IPS DF 6.9 (cell line): ENCODE measurements around the gene AHNAK2.
"Not testable (repeated sequence)": the region's sequence is repeated elsewhere in the genome, so short reads cannot be mapped to it uniquely, and the experiment has no call there.

ENCODE experiments used
- DNase-seq: peaks from one replicate; pipeline ENCODE4 v3.0.0-alpha.2; 2013; ENCODE audit warnings: low read depth, low spot score
- H3K27ac ChIP-seq: one replicate; pipeline ENCODE4 v1.5.1; 2013; ENCODE audit warnings: low read length, control low read depth
- H3K27me3 ChIP-seq: 2 replicates; pipeline ENCODE4 v1.6.1; 2013; ENCODE audit warnings: mild to moderate bottlenecking, low read length; ENCODE audit not compliant: control insufficient read depth, insufficient read depth
- H3K36me3 ChIP-seq: 2 replicates; pipeline ENCODE4 v1.6.1; 2013; ENCODE audit warnings: low read length; ENCODE audit not compliant: control insufficient read depth, insufficient read depth
- H3K4me1 ChIP-seq: 2 replicates; pipeline ENCODE4 v1.6.1; 2013; ENCODE audit warnings: low read length; ENCODE audit not compliant: control insufficient read depth, insufficient read depth
- H3K4me3 ChIP-seq: 2 replicates; pipeline ENCODE4 v1.5.1; 2013; ENCODE audit warnings: mild to moderate bottlenecking, low read length
- H3K9me3 ChIP-seq: 2 replicates; pipeline ENCODE4 v1.6.1; 2013; ENCODE audit warnings: low read length, inconsistent platforms; ENCODE audit not compliant: control insufficient read depth, insufficient read depth
- WGBS: extraction: QIAGEN DNeasy Blood & Tissue Kit; methylation state at CpG from one replicate; pipeline ENCODE4 v1.1.7; 2013; ENCODE audit warnings: mixed read lengths, missing lambda C conversion rate; ENCODE audit not compliant: insufficient read length, insufficient coverage; 5-methylcytosine and 5-hydroxymethylcytosine counted together

AHNAK2 gene

DNA sequence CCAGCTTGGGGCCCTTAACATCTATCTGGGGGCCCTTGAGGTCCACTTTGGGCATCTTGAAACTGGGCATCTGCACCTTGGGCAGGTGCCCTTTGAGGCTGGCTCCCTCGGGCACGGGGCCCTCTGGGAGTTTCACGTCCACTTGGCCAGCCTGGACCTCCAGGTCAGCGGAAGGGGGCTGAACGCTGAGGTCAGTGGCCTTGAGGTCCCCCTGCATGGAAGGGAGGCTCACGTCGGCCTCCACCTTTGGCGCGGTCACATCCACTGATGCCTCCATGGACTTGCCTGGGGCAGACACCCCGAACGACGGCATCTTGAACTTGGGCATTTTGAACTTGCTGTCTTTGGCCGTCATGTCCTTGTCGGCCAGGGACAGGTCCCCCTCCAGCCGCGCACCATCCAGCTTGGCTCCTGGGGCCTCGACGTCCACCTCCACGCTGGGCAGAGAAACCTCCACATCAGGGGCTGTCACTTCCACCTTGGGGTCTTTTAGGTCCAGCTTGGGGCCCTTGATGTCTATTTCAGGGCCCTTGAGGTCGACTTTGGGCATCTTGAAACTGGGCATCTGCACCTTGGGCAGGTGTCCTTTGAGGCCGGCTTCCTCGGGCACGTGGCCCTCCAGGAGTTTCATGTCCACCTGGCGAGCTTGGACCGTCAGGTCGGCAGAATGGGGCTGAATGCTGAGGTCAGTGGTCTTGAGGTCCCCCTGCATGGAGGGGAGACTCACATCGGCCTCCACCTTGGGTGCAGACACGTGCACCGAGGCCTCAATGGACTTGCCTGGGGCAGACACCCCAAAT is 34.8 kb downstream of the AHNAK2 start:
- not testable (repeated sequence) for H3K27me3 ChIP-seq, DNase-seq, H3K9me3 ChIP-seq, H3K27ac ChIP-seq, H3K4me3 ChIP-seq, H3K4me1 ChIP-seq, H3K36me3 ChIP-seq
- no CpG with 5 or more reads among the region's 29 CpGs for WGBS

DNA sequence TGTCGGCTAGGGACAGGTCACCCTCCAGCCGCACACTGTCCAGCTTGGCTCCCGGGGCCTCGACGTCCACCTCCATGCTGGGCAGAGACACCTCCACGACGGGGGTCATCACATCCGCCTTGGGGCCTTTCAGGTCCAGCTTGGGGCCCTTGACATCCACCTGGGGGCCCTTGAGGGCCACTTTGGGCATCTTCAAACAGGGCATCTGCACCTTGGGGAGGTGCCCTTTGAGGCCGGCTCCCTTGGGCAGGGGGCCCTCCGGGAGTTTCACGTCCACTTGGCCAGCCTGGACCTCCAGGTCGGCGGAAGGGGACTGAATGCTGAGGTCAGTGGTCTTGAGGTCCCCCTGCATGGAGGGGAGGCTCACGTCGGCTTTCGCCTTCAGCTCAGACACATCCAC is 35.6 kb downstream of the AHNAK2 start:
- Histone ChIP-seq H3K27ac (no peak overlapping the region), H3K36me3 (no peaks in the 10 kb centered on the region), H3K4me3 (no peak overlapping the region), H3K27me3 (no peaks in the 10 kb centered on the region), H3K4me1 (no peaks in the 10 kb centered on the region), H3K9me3 (no peaks in the 10 kb centered on the region; the same call in 1 of the 2 replicates)
- no peak for DNase-seq
- no CpG with 5 or more reads among the region's 16 CpGs for WGBS

- Histone ChIP-seq H3K27me3 (no peaks in the 10 kb centered on the region), H3K9me3 (no peaks in the 10 kb centered on the region), H3K27ac (no peak overlapping the region), H3K4me3 (no peak overlapping the region), H3K4me1 (no peaks in the 10 kb centered on the region), H3K36me3 (no peaks in the 10 kb centered on the region)
- DNase-seq, result no peak
- WGBS, result no CpG with 5 or more reads among the region's 26 CpGs
Observed at GRCh38 chr14:104941508-104942365, 36.4 kb downstream of the AHNAK2 start.

DNA sequence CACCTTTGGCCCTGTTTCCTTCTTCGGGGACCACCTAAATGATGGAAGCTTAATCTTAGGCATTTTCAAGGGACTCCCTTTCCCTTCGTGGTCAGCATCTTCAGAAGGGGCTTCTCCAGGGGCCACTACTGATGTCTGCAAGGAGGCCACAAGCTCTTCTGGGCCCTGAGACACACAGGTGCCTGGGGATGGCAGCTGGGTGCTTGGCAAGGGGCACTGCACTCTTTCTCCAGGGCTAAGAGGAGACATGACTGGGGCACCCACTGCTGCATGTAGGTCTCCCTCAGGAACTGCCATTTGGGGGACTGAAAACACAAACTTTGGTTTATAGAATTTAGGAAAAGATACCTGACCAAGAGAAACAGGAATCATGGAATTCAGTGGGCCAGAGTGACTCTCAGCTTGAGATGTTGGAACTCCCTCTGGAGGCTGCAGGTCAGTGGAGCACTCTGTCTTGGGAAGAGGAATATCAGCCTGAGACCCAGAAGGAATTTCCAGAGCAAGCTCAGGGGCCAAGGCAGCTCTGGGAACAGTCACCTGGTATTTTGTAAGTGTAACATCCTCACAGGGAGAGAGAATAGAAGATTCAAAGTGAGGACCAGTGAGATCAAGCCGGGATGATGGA is 37.5 kb downstream of the AHNAK2 start:
- Histone ChIP-seq H3K36me3 (no peaks in the 10 kb centered on the region), H3K4me1 (no peaks in the 10 kb centered on the region), H3K27ac (no peak overlapping the region), H3K27me3 (no peaks in the 10 kb centered on the region), H3K9me3 (no peaks in the 10 kb centered on the region), H3K4me3 (no peak overlapping the region)
- no peak for DNase-seq
- no CpG with 5 or more reads among the region's 3 CpGs for WGBS

- no peak overlapping the region for H3K27ac ChIP-seq
Observed at GRCh38 chr14:104939666-104940410, 38.3 kb downstream of the AHNAK2 start.

GRCh38 chr14:104938960-104939359 is 39.2 kb downstream of the AHNAK2 start:
- H3K9me3 ChIP-seq, result no peaks in the 10 kb centered on the region
- H3K4me1 ChIP-seq, result no peaks in the 10 kb centered on the region
- no peaks in the 10 kb centered on the region for H3K36me3 ChIP-seq
- peaks cover 14% of the 10 kb centered on the region for H3K27me3 ChIP-seq
- H3K27ac ChIP-seq, result no peak overlapping the region
- DNase-seq, result no peak
- WGBS, result no CpG with 5 or more reads among the region's 1 CpG
- H3K4me3 ChIP-seq, result no peak overlapping the region

More at GRCh38 chr14:104939666-104940410, 38.3 kb downstream of the AHNAK2 start:
- H3K9me3 ChIP-seq, result no peaks in the 10 kb centered on the region
- no CpG with 5 or more reads among the region's 11 CpGs for WGBS
- no peaks in the 10 kb centered on the region for H3K36me3 ChIP-seq
- no peaks in the 10 kb centered on the region for H3K4me1 ChIP-seq
- DNase-seq, result no peak
- no peak overlapping the region for H3K4me3 ChIP-seq
- peaks cover 5% of the 10 kb centered on the region for H3K27me3 ChIP-seq

- Histone ChIP-seq H3K27me3 (peaks cover 14% of the 10 kb centered on the region), H3K36me3 (no peaks in the 10 kb centered on the region), H3K4me1 (no peaks in the 10 kb centered on the region), H3K27ac (no peak overlapping the region), H3K9me3 (no peaks in the 10 kb centered on the region), H3K4me3 (no peak overlapping the region)
- DNase-seq, result no peak
- WGBS, result no CpG with 5 or more reads among the region's 2 CpGs
Observed at GRCh38 chr14:104938436-104938835, 39.7 kb downstream of the AHNAK2 start.

DNA sequence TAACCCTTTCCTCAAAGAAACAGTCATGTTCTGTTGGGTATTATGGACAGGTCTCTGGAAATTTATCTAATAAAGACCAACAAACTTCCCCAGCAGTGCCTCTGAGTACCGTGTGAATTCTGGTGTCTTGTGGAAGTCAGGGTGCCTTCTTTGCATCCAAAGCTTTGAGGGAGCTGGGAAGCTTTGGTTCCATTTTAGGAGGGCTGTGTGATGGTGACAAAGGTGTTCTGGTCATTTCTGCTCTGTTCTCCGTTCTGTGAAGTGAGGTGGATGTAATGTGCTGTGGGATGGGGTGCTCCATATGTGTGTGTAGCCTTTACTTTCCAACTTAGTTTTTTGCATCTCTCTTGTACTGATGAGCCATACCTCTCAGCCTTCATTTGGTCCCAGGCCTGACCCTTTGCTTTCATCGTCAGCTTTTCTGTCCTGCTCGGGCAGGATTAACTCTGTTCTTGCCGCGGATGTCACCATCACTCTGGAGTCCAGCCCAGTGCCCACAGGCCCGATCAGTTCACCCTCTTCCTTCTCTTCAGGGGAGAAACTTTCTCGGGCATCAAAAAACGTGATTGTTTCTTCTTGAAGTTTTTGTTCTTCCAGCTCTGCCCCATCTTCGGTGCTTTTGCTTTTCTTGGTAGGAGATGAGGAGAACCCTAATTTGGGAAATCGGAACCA is 40.3 kb downstream of the AHNAK2 start:
- Histone ChIP-seq H3K27me3 (peaks cover 14% of the 10 kb centered on the region), H3K4me1 (no peaks in the 10 kb centered on the region), H3K27ac (no peak overlapping the region), H3K4me3 (no peak overlapping the region), H3K9me3 (no peaks in the 10 kb centered on the region), H3K36me3 (no peaks in the 10 kb centered on the region)
- DNase-seq, result no peak
- no CpG with 5 or more reads among the region's 11 CpGs for WGBS

GRCh38 chr14:104937161-104937560 is 41.0 kb downstream of the AHNAK2 start:
- Histone ChIP-seq H3K9me3 (no peaks in the 10 kb centered on the region), H3K27me3 (peaks cover 20% of the 10 kb centered on the region), H3K27ac (no peak overlapping the region), H3K36me3 (no peaks in the 10 kb centered on the region), H3K4me3 (no peak overlapping the region), H3K4me1 (no peaks in the 10 kb centered on the region; the same call in 1 of the 2 replicates)
- DNase-seq, result no peak
- no CpG with 5 or more reads among the region's 4 CpGs for WGBS
